CD4-positive, alpha-beta T cell (primary cell): ENCODE measurements around the gene HDC. TPM values are rescaled to one million over a fixed set of nuclear protein-coding genes. Genes with fewer than 3 reads are reported as not detected.

Experiments
- ATAC-seq: fragments of 200-7000 bp; cut with Tn5 transposase; one replicate; pipeline ENCODE4 v1.10.0; 2022; ENCODE audit warnings: mild to moderate bottlenecking; ENCODE audit not compliant: poor library complexity
- CTCF ChIA-PET: fragments of 350-600 bp; sonication (Branson Sonifier 250); formaldehyde crosslinking; loops from one replicate; lab custom pipeline; 2021; ENCODE audit warnings: antibody characterized with exemption, inconsistent platforms; lab: Charles Lee
- POLR2A ChIA-PET: fragments of 350-600 bp; sonication (Branson Sonifier 250); formaldehyde crosslinking; loops from one replicate; lab custom pipeline; 2021; ENCODE audit warnings: antibody characterized with exemption, inconsistent platforms; lab: Charles Lee
- DNase-seq, 14 experiments: peaks; one replicate each; pipeline ENCODE4 v3.0.0-alpha.2; 2013 to 2020; ENCODE audit warnings: mixed read lengths in 2 of 14
- H3K27ac ChIP-seq, 2 donors: one replicate each; pipeline versions ENCODE4 v1.5.1 to v1.7.0; 2013; ENCODE audit warnings: low read length in 2 of 2, low read depth in 1 of 2, mild to moderate bottlenecking in 1 of 2
- H3K27me3 ChIP-seq, 2 experiments: 1 replicate in 1 of 2; 2 replicates in 1 of 2; pipeline versions ENCODE4 v1.6.1 to v1.7.0; 2013; ENCODE audit warnings: low read length in 2 of 2, control low read depth in 1 of 2, mild to moderate bottlenecking in 1 of 2, moderate library complexity in 1 of 2; ENCODE audit not compliant: insufficient read depth in 2 of 2, control insufficient read depth in 1 of 2
- H3K36me3 ChIP-seq: one replicate; pipeline ENCODE4 v1.6.1; 2013; ENCODE audit warnings: low read length, control low read depth; ENCODE audit not compliant: insufficient read depth
- H3K4me1 ChIP-seq: one replicate; pipeline ENCODE4 v1.6.1; 2013; ENCODE audit warnings: low read length, control low read depth; ENCODE audit not compliant: insufficient read depth
- H3K4me3 ChIP-seq: one replicate; pipeline ENCODE4 v1.5.1; 2013; ENCODE audit warnings: mild to moderate bottlenecking, low read length, moderate library complexity
- H3K9me3 ChIP-seq, 2 experiments: 1 replicate in 1 of 2; 2 replicates in 1 of 2; pipeline versions ENCODE4 v1.6.1 to v1.7.0; 2013; ENCODE audit warnings: low read length in 2 of 2, mild to moderate bottlenecking in 2 of 2, control low read depth in 1 of 2, moderate library complexity in 1 of 2; ENCODE audit not compliant: control insufficient read depth in 1 of 2, insufficient read depth in 1 of 2
- H3K27ac Mint-ChIP-seq: one replicate; pipeline ENCODE4 v1.8.0; 2020; ENCODE audit warnings: mixed read lengths
- H3K27me3 Mint-ChIP-seq: one replicate; pipeline ENCODE4 v1.8.0; 2021; ENCODE audit warnings: mixed read lengths
- H3K36me3 Mint-ChIP-seq: one replicate; pipeline ENCODE4 v1.8.0; 2021; ENCODE audit warnings: low read depth, mixed read lengths
- H3K4me1 Mint-ChIP-seq: one replicate; pipeline ENCODE4 v1.8.0; 2021; ENCODE audit warnings: low read depth, mixed read lengths
- H3K4me3 Mint-ChIP-seq: one replicate; pipeline ENCODE4 v1.8.0; 2020; ENCODE audit warnings: mild to moderate bottlenecking, mixed read lengths
- H3K9me3 Mint-ChIP-seq: one replicate; pipeline ENCODE4 v1.8.0; 2020; ENCODE audit warnings: mixed read lengths
- intact Hi-C, 2 experiments: fragments of 100-400 bp; cut with DNase I in 1 of 2; cut with micrococcal nuclease in 1 of 2; formaldehyde crosslinking; loops; one replicate each; pipeline versions ENCODE4 v1.15.1 to v1.9.0; 2023 to 2025; cut with DNase I, micrococcal nuclease
- total RNA-seq, 174 experiments: library from RNA in 2 of 174; stranded (reverse) in 2 of 174; gene quantifications; one replicate each; pipeline ENCODE4 v1.2.3 and lab custom pipeline; 2021 to 2026
- TF ChIP-seq, protein P1 (sequence below): fragments of 200-600 bp; IDR thresholded peaks from one replicate; pipeline ENCODE4 v1.8.0; 2022; ENCODE audit warnings: antibody characterized with exemption, mild to moderate bottlenecking

Gene HDC
- total RNA-seq, 2 experiments from 2014 or later = 0.08 TPM; not detected in 1

- Histone ChIP-seq H3K4me1 (peaks cover 7% of the 10 kb centered on the region), H3K9me3 (no peaks in the 10 kb centered on the region), H3K27me3 (no peaks in the 10 kb centered on the region), H3K27ac (no peak overlapping the region), H3K4me3 (no peak overlapping the region), H3K36me3 (no peaks in the 10 kb centered on the region)
- no peak for DNase-seq
- POLR2A ChIA-PET = no interaction called here
- Mint-ChIP-seq H3K4me3 (no peak overlapping the region), H3K27ac (no peak overlapping the region), H3K36me3 (no peaks in the 10 kb centered on the region), H3K4me1 (peaks cover 8% of the 10 kb centered on the region), H3K27me3 (peaks cover 6% of the 10 kb centered on the region), H3K9me3 (no peaks in the 10 kb centered on the region)
- CTCF ChIA-PET = no interaction called here
- intact Hi-C loops = no loop called here
- no peak for ATAC-seq
- TF ChIP-seq, protein P1, sequence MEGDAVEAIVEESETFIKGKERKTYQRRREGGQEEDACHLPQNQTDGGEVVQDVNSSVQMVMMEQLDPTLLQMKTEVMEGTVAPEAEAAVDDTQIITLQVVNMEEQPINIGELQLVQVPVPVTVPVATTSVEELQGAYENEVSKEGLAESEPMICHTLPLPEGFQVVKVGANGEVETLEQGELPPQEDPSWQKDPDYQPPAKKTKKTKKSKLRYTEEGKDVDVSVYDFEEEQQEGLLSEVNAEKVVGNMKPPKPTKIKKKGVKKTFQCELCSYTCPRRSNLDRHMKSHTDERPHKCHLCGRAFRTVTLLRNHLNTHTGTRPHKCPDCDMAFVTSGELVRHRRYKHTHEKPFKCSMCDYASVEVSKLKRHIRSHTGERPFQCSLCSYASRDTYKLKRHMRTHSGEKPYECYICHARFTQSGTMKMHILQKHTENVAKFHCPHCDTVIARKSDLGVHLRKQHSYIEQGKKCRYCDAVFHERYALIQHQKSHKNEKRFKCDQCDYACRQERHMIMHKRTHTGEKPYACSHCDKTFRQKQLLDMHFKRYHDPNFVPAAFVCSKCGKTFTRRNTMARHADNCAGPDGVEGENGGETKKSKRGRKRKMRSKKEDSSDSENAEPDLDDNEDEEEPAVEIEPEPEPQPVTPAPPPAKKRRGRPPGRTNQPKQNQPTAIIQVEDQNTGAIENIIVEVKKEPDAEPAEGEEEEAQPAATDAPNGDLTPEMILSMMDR = no peak
These were observed 2.1 kb upstream of the HDC start for GRCh38 chr15:50267577-50267976.

DNA sequence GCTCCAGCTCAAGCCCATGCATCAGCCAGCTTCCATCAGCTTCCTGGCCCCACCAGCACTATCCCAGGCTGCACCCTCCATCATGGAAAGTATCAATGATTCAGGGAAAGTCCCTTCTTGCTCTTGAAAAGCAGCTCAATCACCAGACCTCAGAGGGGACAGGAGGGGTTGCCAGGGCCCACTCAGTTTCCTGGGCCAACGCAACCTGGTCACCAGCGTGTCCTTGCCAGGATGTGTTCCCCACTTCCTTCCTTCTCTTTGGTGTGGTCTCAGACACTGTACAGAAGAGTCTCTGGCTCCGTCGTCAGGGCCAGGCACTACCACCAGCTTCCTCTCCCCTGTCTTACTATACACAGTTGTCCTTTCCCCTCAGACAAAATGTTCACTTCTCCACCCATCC lies 3.0 kb downstream of the HDC start:
- Histone ChIP-seq H3K27ac (no peak overlapping the region), H3K4me1 (peaks cover 22% of the 10 kb centered on the region), H3K4me3 (no peak overlapping the region), H3K36me3 (no peaks in the 10 kb centered on the region), H3K9me3 (no peaks in the 10 kb centered on the region), H3K27me3 (no peaks in the 10 kb centered on the region)
- ChIA-PET CTCF (no interaction called here), POLR2A (interaction anchor here (0.7 to 1.5 kb wide), 2 partner anchors 91 to 93 kb away, joined by 3 to 4 read pairs; partner anchors contain the start of gene GABPB1)
- DNase-seq (peak in 5 of 14 experiments; percentile 9 to 66 (median 42)), ATAC-seq (peak; percentile 60)
- Mint-ChIP-seq H3K4me1 (peaks cover 27% of the 10 kb centered on the region), H3K27ac (no peak overlapping the region), H3K36me3 (no peaks in the 10 kb centered on the region), H3K4me3 (no peak overlapping the region), H3K9me3 (no peaks in the 10 kb centered on the region), H3K27me3 (peaks cover 6% of the 10 kb centered on the region)
- intact Hi-C loops = no loop called here
- TF ChIP-seq, protein P1 = no peak

GRCh38 chr15:50261981-50262380 lies 3.5 kb downstream of the HDC start:
- Mint-ChIP-seq H3K4me3 (no peak overlapping the region), H3K27me3 (peaks cover 2% of the 10 kb centered on the region), H3K36me3 (no peaks in the 10 kb centered on the region), H3K9me3 (no peaks in the 10 kb centered on the region), H3K27ac (no peak overlapping the region), H3K4me1 (peaks cover 27% of the 10 kb centered on the region)
- DNase-seq (peak in 2 of 14 experiments; percentile 17 to 33), ATAC-seq (peak; percentile 55)
- no peaks in the 10 kb centered on the region for H3K36me3 ChIP-seq
- H3K27ac ChIP-seq = no peak overlapping the region
- TF ChIP-seq, protein P1 = no peak
- intact Hi-C loops = no loop called here
- H3K4me3 ChIP-seq = no peak overlapping the region
- POLR2A ChIA-PET = interaction anchor here (0.7 to 1.5 kb wide), 3 partner anchors 21 to 93 kb away, joined by 3 to 4 read pairs (median 3); partner anchors contain the start of gene GABPB1
- H3K4me1 ChIP-seq = peaks cover 22% of the 10 kb centered on the region
- H3K9me3 ChIP-seq = no peaks in the 10 kb centered on the region
- CTCF ChIA-PET = no interaction called here
- H3K27me3 ChIP-seq = no peaks in the 10 kb centered on the region
